Activated CD8-positive, alpha-beta T cell treated with anti-CD3 and anti-CD28 coated beads, Interleukin-2, amount 10 ng/mL, durations not matched to agents 7 days and 5 days (primary cell): ENCODE results near the gene MYO10. TPM values are rescaled to one million over a fixed set of nuclear protein-coding genes. Genes with fewer than 3 reads are reported as not detected.

Experiments
- ATAC-seq: fragments of 150-1000 bp; cut with Tn5 transposase; one replicate; pipeline ENCODE4 v1.10.0; 2021; ENCODE audit warnings: moderate library complexity
- CTCF ChIA-PET: fragments of 350-600 bp; sonication (Branson Sonifier 250); formaldehyde crosslinking; loops from one replicate; lab custom pipeline; 2021; ENCODE audit warnings: antibody characterized with exemption; lab: Charles Lee
- POLR2A ChIA-PET: fragments of 350-600 bp; sonication (Branson Sonifier 250); formaldehyde crosslinking; loops from one replicate; lab custom pipeline; 2021; ENCODE audit warnings: antibody characterized with exemption; lab: Charles Lee
- DNase-seq: peaks from one replicate; pipeline ENCODE4 v3.0.0-alpha.2; 2020
- H3K27ac Mint-ChIP-seq: one replicate; pipeline ENCODE4 v1.8.0; 2021; ENCODE audit warnings: mild to moderate bottlenecking, mixed read lengths
- H3K27me3 Mint-ChIP-seq: one replicate; pipeline ENCODE4 v1.8.0; 2021; ENCODE audit warnings: low read depth, mixed read lengths
- H3K36me3 Mint-ChIP-seq: one replicate; pipeline ENCODE4 v1.8.0; 2021; ENCODE audit warnings: low read depth, mixed read lengths
- H3K4me1 Mint-ChIP-seq: one replicate; pipeline ENCODE4 v1.8.0; 2021; ENCODE audit warnings: low read depth, mixed read lengths
- H3K4me3 Mint-ChIP-seq: one replicate; pipeline ENCODE4 v1.8.0; 2021; ENCODE audit warnings: mild to moderate bottlenecking, mixed read lengths
- H3K9me3 Mint-ChIP-seq: one replicate; pipeline ENCODE4 v1.8.0; 2022; ENCODE audit warnings: mixed read lengths; ENCODE audit not compliant: insufficient read depth
- total RNA-seq, 2 experiments: library from RNA; stranded (reverse); gene quantifications; one replicate each; pipeline ENCODE4 v1.2.3, GENCODE V29; 2021

The MYO10 gene
- total RNA-seq, 2 experiments from 2014 or later: not detected

GRCh38 chr5:16691731-16692130, 244.4 kb downstream of the MYO10 start:
- no peaks in the 10 kb centered on the region for H3K4me1 Mint-ChIP-seq
- no peak overlapping the region for H3K27ac Mint-ChIP-seq
- H3K27me3 Mint-ChIP-seq: peaks cover 2% of the 10 kb centered on the region
- no peak for ATAC-seq
- H3K9me3 Mint-ChIP-seq: no peaks in the 10 kb centered on the region
- CTCF ChIA-PET: interaction anchor here (1.2 to 1.7 kb wide), 3 partner anchors 15 to 141 kb away, joined by 3 to 4 read pairs (median 3); no protein-coding TSS in a partner anchor
- POLR2A ChIA-PET: no interaction called here
- DNase-seq: no peak
- no peaks in the 10 kb centered on the region for H3K36me3 Mint-ChIP-seq
- no peak overlapping the region for H3K4me3 Mint-ChIP-seq

GRCh38 chr5:16690243-16690852, 245.7 kb downstream of the MYO10 start:
- Mint-ChIP-seq H3K4me3 (no peak overlapping the region), H3K27me3 (peaks cover 4% of the 10 kb centered on the region), H3K27ac (no peak overlapping the region), H3K9me3 (no peaks in the 10 kb centered on the region), H3K4me1 (no peaks in the 10 kb centered on the region), H3K36me3 (no peaks in the 10 kb centered on the region)
- peak; percentile 75 for ATAC-seq
- peak; percentile 49 for DNase-seq
- ChIA-PET CTCF (interaction anchor here (0.6 to 1.7 kb wide), 9 partner anchors 16 to 234 kb away, joined by 3 to 5 read pairs (median 3); no protein-coding TSS in a partner anchor), POLR2A (no interaction called here)

- Mint-ChIP-seq H3K4me3 (no peak overlapping the region), H3K27me3 (peaks cover 4% of the 10 kb centered on the region), H3K9me3 (no peaks in the 10 kb centered on the region), H3K36me3 (no peaks in the 10 kb centered on the region), H3K4me1 (no peaks in the 10 kb centered on the region), H3K27ac (no peak overlapping the region)
- no peak for ATAC-seq
- CTCF ChIA-PET: no interaction called here
- no peak for DNase-seq
- POLR2A ChIA-PET: no interaction called here
Observed at GRCh38 chr5:16687898-16688297, 248.2 kb downstream of the MYO10 start.

- no peak overlapping the region for H3K27ac Mint-ChIP-seq
- H3K36me3 Mint-ChIP-seq: no peaks in the 10 kb centered on the region
- peaks cover 4% of the 10 kb centered on the region for H3K27me3 Mint-ChIP-seq
- ATAC-seq (no peak), DNase-seq (no peak)
- no peaks in the 10 kb centered on the region for H3K4me1 Mint-ChIP-seq
- no peaks in the 10 kb centered on the region for H3K9me3 Mint-ChIP-seq
- ChIA-PET CTCF (no interaction called here), POLR2A (no interaction called here)
- H3K4me3 Mint-ChIP-seq: no peak overlapping the region
Observed at GRCh38 chr5:16685069-16685468, 251.0 kb downstream of the MYO10 start.

GRCh38 chr5:16681876-16682275, 254.2 kb downstream of the MYO10 start:
- ChIA-PET POLR2A (no interaction called here), CTCF (no interaction called here)
- no peaks in the 10 kb centered on the region for H3K9me3 Mint-ChIP-seq
- H3K27me3 Mint-ChIP-seq: peaks cover 2% of the 10 kb centered on the region
- no peak overlapping the region for H3K27ac Mint-ChIP-seq
- no peak for DNase-seq
- no peak for ATAC-seq
- H3K4me3 Mint-ChIP-seq: no peak overlapping the region
- no peaks in the 10 kb centered on the region for H3K4me1 Mint-ChIP-seq
- no peaks in the 10 kb centered on the region for H3K36me3 Mint-ChIP-seq

- CTCF ChIA-PET: no interaction called here
Observed at GRCh38 chr5:16679863-16680262, 256.2 kb downstream of the MYO10 start.

GRCh38 chr5:16679190-16679589, 256.9 kb downstream of the MYO10 start:
- H3K27me3 Mint-ChIP-seq: no peaks in the 10 kb centered on the region
- CTCF ChIA-PET: no interaction called here
- H3K4me3 Mint-ChIP-seq: no peak overlapping the region

More at GRCh38 chr5:16679863-16680262, 256.2 kb downstream of the MYO10 start:
- no peak overlapping the region for H3K27ac Mint-ChIP-seq
- ATAC-seq (no peak), DNase-seq (no peak)
- no peak overlapping the region for H3K4me3 Mint-ChIP-seq
- H3K4me1 Mint-ChIP-seq: no peaks in the 10 kb centered on the region
- POLR2A ChIA-PET: no interaction called here
- no peaks in the 10 kb centered on the region for H3K36me3 Mint-ChIP-seq
- H3K9me3 Mint-ChIP-seq: no peaks in the 10 kb centered on the region
- no peaks in the 10 kb centered on the region for H3K27me3 Mint-ChIP-seq

GRCh38 chr5:16675806-16676205, 260.3 kb downstream of the MYO10 start:
- H3K9me3 Mint-ChIP-seq: no peaks in the 10 kb centered on the region
- DNase-seq: no peak
- ChIA-PET POLR2A (no interaction called here), CTCF (interaction anchor here (0.9 kb wide), 1 partner anchor 9 kb away, joined by 6 read pairs; no protein-coding TSS in a partner anchor)
- no peak for ATAC-seq
- H3K4me1 Mint-ChIP-seq: peaks cover 6% of the 10 kb centered on the region
- H3K27me3 Mint-ChIP-seq: peaks cover 1% of the 10 kb centered on the region
- no peak overlapping the region for H3K4me3 Mint-ChIP-seq
- H3K27ac Mint-ChIP-seq: no peak overlapping the region
- H3K36me3 Mint-ChIP-seq: no peaks in the 10 kb centered on the region

More at GRCh38 chr5:16679190-16679589, 256.9 kb downstream of the MYO10 start:
- DNase-seq (no peak), ATAC-seq (no peak)
- Mint-ChIP-seq H3K9me3 (no peaks in the 10 kb centered on the region), H3K27ac (no peak overlapping the region), H3K36me3 (no peaks in the 10 kb centered on the region), H3K4me1 (no peaks in the 10 kb centered on the region)
- POLR2A ChIA-PET: no interaction called here

GRCh38 chr5:16674750-16675149, 261.3 kb downstream of the MYO10 start:
- ATAC-seq (no peak), DNase-seq (no peak)
- Mint-ChIP-seq H3K4me1 (peaks cover 6% of the 10 kb centered on the region), H3K27me3 (peaks cover 1% of the 10 kb centered on the region), H3K27ac (no peak overlapping the region), H3K9me3 (no peaks in the 10 kb centered on the region), H3K36me3 (no peaks in the 10 kb centered on the region), H3K4me3 (no peak overlapping the region)
- CTCF ChIA-PET: no interaction called here
- POLR2A ChIA-PET: no interaction called here

- DNase-seq: no peak
- H3K4me3 Mint-ChIP-seq: no peak overlapping the region
- no peak overlapping the region for H3K27ac Mint-ChIP-seq
- ATAC-seq: no peak
- no peaks in the 10 kb centered on the region for H3K36me3 Mint-ChIP-seq
- POLR2A ChIA-PET: no interaction called here
- CTCF ChIA-PET: no interaction called here
- no peaks in the 10 kb centered on the region for H3K9me3 Mint-ChIP-seq
- peaks cover 1% of the 10 kb centered on the region for H3K27me3 Mint-ChIP-seq
- H3K4me1 Mint-ChIP-seq: peaks cover 6% of the 10 kb centered on the region
Observed at GRCh38 chr5:16673241-16674201, 262.6 kb downstream of the MYO10 start.

GRCh38 chr5:16671208-16671607, 264.9 kb downstream of the MYO10 start:
- POLR2A ChIA-PET: interaction anchor here (0.6 kb wide), 1 partner anchor 66 kb away, joined by 3 read pairs; no protein-coding TSS in a partner anchor
- H3K4me3 Mint-ChIP-seq: no peak overlapping the region
- DNase-seq (no peak), ATAC-seq (no peak)
- H3K4me1 Mint-ChIP-seq: peaks cover 6% of the 10 kb centered on the region
- H3K27ac Mint-ChIP-seq: no peak overlapping the region
- CTCF ChIA-PET: no interaction called here
- no peaks in the 10 kb centered on the region for H3K36me3 Mint-ChIP-seq
- H3K27me3 Mint-ChIP-seq: peaks cover 1% of the 10 kb centered on the region
- H3K9me3 Mint-ChIP-seq: no peaks in the 10 kb centered on the region

GRCh38 chr5:16669776-16670175, 266.3 kb downstream of the MYO10 start:
- peaks cover 1% of the 10 kb centered on the region for H3K27me3 Mint-ChIP-seq
- no peak overlapping the region for H3K4me3 Mint-ChIP-seq
- peaks cover 6% of the 10 kb centered on the region for H3K4me1 Mint-ChIP-seq
- no peaks in the 10 kb centered on the region for H3K36me3 Mint-ChIP-seq
- H3K9me3 Mint-ChIP-seq: no peaks in the 10 kb centered on the region
- ChIA-PET CTCF (no interaction called here), POLR2A (interaction anchor here (0.9 to 1.1 kb wide), 2 partner anchors 53 to 104 kb away, joined by 3 read pairs; partner anchors contain the start of gene RETREG1)
- ATAC-seq (no peak), DNase-seq (no peak)
- H3K27ac Mint-ChIP-seq: no peak overlapping the region
